ENCODE data around the gene RBM14. TPM values are rescaled to one million over a fixed set of nuclear protein-coding genes. Genes with fewer than 3 reads are reported as not detected.

Gene RBM14
- total RNA-seq, 1 donor from 2014 or later: 89.2 TPM

DNA sequence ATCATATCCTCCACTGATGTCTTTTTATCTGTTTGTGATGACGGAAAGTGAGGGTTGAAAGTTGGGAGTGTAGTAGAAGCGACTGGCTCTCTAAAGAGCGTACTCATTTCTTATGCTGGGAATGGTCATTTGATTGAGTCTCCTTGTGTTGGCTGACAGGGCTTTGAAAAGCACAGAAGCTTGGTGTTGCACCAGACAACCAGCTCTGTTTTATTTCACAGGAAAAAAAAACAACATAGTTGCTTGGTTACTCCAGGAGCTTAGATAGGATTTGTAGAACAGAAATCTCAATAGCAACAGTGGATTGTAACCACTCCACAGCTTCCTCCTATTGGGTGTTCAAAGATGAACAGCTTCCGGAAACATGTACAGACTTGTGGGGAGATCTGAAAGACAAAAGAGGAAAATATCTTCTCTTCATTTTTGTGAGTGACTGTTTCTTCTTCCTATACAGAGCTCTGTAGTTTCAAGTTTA is 2.7 kb downstream of the RBM14 start:
- Mint-ChIP-seq H3K9me3 (ENCODE audit: unreplicated experiment) (peaks cover 16% of the 10 kb centered on the region), H3K4me3 (ENCODE audit: unreplicated experiment) (peak overlapping the region; percentile 98), H3K4me1 (ENCODE audit: low read depth, unreplicated experiment) (peaks cover 34% of the 10 kb centered on the region), H3K27ac (ENCODE audit: unreplicated experiment) (peak overlapping the region; percentile 72), H3K36me3 (ENCODE audit: unreplicated experiment) (peaks cover 5% of the 10 kb centered on the region), H3K27me3 (ENCODE audit: unreplicated experiment) (peaks cover 8% of the 10 kb centered on the region)
- TF ChIP-seq, protein P1, sequence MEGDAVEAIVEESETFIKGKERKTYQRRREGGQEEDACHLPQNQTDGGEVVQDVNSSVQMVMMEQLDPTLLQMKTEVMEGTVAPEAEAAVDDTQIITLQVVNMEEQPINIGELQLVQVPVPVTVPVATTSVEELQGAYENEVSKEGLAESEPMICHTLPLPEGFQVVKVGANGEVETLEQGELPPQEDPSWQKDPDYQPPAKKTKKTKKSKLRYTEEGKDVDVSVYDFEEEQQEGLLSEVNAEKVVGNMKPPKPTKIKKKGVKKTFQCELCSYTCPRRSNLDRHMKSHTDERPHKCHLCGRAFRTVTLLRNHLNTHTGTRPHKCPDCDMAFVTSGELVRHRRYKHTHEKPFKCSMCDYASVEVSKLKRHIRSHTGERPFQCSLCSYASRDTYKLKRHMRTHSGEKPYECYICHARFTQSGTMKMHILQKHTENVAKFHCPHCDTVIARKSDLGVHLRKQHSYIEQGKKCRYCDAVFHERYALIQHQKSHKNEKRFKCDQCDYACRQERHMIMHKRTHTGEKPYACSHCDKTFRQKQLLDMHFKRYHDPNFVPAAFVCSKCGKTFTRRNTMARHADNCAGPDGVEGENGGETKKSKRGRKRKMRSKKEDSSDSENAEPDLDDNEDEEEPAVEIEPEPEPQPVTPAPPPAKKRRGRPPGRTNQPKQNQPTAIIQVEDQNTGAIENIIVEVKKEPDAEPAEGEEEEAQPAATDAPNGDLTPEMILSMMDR (IDR thresholded peaks at IDR 0.05; ENCODE audit: partially characterized antibody, unreplicated experiment): no peak
- no peak for DNase-seq

DNA sequence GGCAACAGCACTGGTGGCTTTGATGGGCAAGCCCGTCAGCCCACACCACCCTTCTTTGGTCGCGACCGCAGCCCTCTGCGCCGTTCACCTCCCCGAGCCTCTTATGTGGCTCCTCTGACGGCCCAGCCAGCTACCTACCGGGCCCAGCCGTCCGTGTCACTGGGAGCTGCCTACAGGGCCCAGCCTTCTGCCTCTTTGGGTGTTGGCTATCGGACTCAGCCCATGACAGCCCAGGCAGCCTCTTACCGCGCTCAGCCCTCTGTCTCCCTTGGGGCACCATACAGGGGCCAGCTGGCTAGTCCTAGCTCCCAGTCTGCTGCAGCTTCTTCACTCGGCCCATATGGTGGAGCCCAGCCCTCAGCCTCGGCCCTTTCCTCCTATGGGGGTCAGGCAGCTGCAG is 8.0 kb downstream of the RBM14 start:
- H3K27me3 Mint-ChIP-seq (ENCODE audit: unreplicated experiment): peaks cover 7% of the 10 kb centered on the region
- H3K4me3 Mint-ChIP-seq (ENCODE audit: unreplicated experiment): peak overlapping the region; percentile 52
- H3K9me3 Mint-ChIP-seq (ENCODE audit: unreplicated experiment): peaks cover 8% of the 10 kb centered on the region
- H3K4me1 Mint-ChIP-seq (ENCODE audit: low read depth, unreplicated experiment): peaks cover 36% of the 10 kb centered on the region
- TF ChIP-seq, protein P1 (IDR thresholded peaks at IDR 0.05; ENCODE audit: partially characterized antibody, unreplicated experiment): no peak
- H3K27ac Mint-ChIP-seq (ENCODE audit: unreplicated experiment): peak overlapping the region; percentile 97
- peaks cover 5% of the 10 kb centered on the region for H3K36me3 Mint-ChIP-seq (ENCODE audit: unreplicated experiment)
- DNase-seq: peak; percentile 89

DNA sequence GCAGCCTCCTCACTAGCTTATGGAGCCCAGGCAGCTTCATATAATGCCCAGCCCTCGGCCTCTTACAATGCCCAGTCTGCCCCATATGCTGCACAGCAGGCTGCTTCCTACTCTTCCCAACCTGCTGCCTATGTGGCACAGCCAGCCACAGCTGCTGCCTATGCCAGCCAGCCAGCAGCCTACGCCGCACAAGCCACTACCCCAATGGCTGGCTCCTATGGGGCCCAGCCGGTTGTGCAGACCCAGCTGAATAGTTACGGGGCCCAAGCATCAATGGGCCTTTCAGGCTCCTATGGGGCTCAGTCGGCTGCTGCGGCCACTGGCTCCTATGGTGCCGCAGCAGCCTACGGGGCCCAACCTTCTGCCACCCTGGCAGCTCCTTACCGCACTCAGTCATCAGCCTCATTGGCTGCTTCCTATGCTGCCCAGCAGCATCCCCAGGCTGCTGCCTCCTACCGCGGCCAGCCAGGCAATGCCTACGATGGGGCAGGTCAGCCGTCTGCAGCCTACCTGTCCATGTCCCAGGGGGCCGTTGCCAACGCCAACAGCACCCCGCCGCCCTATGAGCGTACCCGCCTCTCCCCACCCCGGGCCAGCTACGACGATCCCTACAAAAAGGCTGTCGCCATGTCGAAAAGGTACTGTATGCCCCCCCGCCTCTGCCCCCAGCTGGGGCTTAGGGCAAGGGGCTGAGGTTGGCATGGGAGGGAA is 8.8 kb downstream of the RBM14 start:
- Mint-ChIP-seq H3K27me3 (ENCODE audit: unreplicated experiment) (peaks cover 7% of the 10 kb centered on the region), H3K4me3 (ENCODE audit: unreplicated experiment) (peak overlapping the region; percentile 52), H3K4me1 (ENCODE audit: low read depth, unreplicated experiment) (peaks cover 34% of the 10 kb centered on the region), H3K27ac (ENCODE audit: unreplicated experiment) (peak overlapping the region; percentile 97), H3K36me3 (ENCODE audit: unreplicated experiment) (peaks cover 5% of the 10 kb centered on the region), H3K9me3 (ENCODE audit: unreplicated experiment) (peaks cover 8% of the 10 kb centered on the region)
- TF ChIP-seq, protein P1 (IDR thresholded peaks at IDR 0.05; ENCODE audit: partially characterized antibody, unreplicated experiment): no peak
- no peak for DNase-seq

DNA sequence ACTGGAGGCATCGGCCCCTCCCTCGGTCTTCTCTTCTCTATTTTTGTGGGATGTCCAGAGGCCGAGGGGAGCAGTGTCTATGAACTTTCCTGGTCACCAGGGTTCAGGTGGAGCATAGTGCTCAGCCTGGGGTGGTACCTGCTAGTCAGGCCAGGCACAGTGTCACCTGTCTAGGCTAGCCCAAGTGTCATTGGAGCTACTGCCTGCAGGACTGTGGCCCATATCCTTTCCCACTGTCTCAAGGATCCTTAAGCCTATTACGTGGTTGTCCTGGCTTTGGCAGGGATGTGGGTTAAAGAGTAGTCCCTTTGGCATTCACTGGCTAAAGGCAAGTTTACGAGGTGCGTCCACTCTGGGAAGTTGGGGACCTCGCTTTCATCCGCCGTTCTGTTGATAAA is 9.3 kb downstream of the RBM14 start:
- peaks cover 8% of the 10 kb centered on the region for H3K9me3 Mint-ChIP-seq (ENCODE audit: unreplicated experiment)
- peaks cover 34% of the 10 kb centered on the region for H3K4me1 Mint-ChIP-seq (ENCODE audit: low read depth, unreplicated experiment)
- peaks cover 5% of the 10 kb centered on the region for H3K27me3 Mint-ChIP-seq (ENCODE audit: unreplicated experiment)
- H3K4me3 Mint-ChIP-seq (ENCODE audit: unreplicated experiment): no peak overlapping the region
- peak overlapping the region; percentile 97 for H3K27ac Mint-ChIP-seq (ENCODE audit: unreplicated experiment)
- TF ChIP-seq, protein P1 (IDR thresholded peaks at IDR 0.05; ENCODE audit: partially characterized antibody, unreplicated experiment): no peak
- peaks cover 5% of the 10 kb centered on the region for H3K36me3 Mint-ChIP-seq (ENCODE audit: unreplicated experiment)
- no peak for DNase-seq

DNA sequence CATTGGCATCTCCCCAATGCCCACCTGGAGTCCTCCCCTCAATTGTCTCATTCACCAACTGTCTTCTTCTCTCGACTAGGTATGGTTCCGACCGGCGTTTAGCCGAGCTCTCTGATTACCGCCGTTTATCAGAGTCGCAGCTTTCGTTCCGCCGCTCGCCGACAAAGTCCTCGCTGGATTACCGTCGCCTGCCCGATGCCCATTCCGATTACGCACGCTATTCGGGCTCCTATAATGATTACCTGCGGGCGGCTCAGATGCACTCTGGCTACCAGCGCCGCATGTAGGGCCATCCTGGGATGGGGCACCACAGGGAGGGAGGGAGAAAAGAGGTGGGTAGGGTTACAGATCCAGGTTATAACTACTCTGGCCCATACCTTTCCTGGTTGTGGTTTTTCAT is 10.0 kb downstream of the RBM14 start:
- H3K36me3 Mint-ChIP-seq (ENCODE audit: unreplicated experiment): peaks cover 5% of the 10 kb centered on the region
- H3K9me3 Mint-ChIP-seq (ENCODE audit: unreplicated experiment): peaks cover 8% of the 10 kb centered on the region
- TF ChIP-seq, protein P1 (IDR thresholded peaks at IDR 0.05; ENCODE audit: partially characterized antibody, unreplicated experiment): no peak
- DNase-seq: no peak
- H3K27ac Mint-ChIP-seq (ENCODE audit: unreplicated experiment): peak overlapping the region; percentile 76
- peaks cover 34% of the 10 kb centered on the region for H3K4me1 Mint-ChIP-seq (ENCODE audit: low read depth, unreplicated experiment)
- H3K27me3 Mint-ChIP-seq (ENCODE audit: unreplicated experiment): peaks cover 5% of the 10 kb centered on the region
- peak overlapping the region; percentile 42 for H3K4me3 Mint-ChIP-seq (ENCODE audit: unreplicated experiment)
